GM12875 (cell line): Measurements from ENCODE around the gene B9D1.

Source experiments
- H3K4me3 ChIP-seq: one replicate; pipeline ENCODE4 v1.5.1; 2011; ENCODE audit warnings: low read depth, low read length, control low read depth
- CTCF ChIP-seq: IDR thresholded peaks from 2 replicates; pipeline ENCODE4 v1.5.1; 2011; ENCODE audit warnings: low read depth, mild to moderate bottlenecking, control low read depth, inconsistent platforms, low read length, moderate library complexity, borderline replicate concordance; ENCODE audit not compliant: insufficient read depth

B9D1 gene

GRCh38 chr17:19369107-19369778, 6.7 kb upstream of the B9D1 start:
- no peak overlapping the region for H3K4me3 ChIP-seq
- TF ChIP-seq CTCF, result no peak

GRCh38 chr17:19368229-19368628, 5.7 kb upstream of the B9D1 start:
- no peak for TF ChIP-seq CTCF
- no peak overlapping the region for H3K4me3 ChIP-seq

GRCh38 chr17:19366637-19366972, 4.1 kb upstream of the B9D1 start:
- no peak overlapping the region for H3K4me3 ChIP-seq
- TF ChIP-seq CTCF, result no peak

GRCh38 chr17:19365833-19366636, 3.5 kb upstream of the B9D1 start:
- TF ChIP-seq CTCF, result no peak
- no peak overlapping the region for H3K4me3 ChIP-seq

GRCh38 chr17:19365499-19365817, 2.9 kb upstream of the B9D1 start:
- no peak for TF ChIP-seq CTCF
- no peak overlapping the region for H3K4me3 ChIP-seq

- H3K4me3 ChIP-seq, result no peak overlapping the region
- no peak for TF ChIP-seq CTCF
Measured at GRCh38 chr17:19364699-19365498, 2.4 kb upstream of the B9D1 start.
